ENCODE data around the gene CACNA2D4.

Gene CACNA2D4, protein sequence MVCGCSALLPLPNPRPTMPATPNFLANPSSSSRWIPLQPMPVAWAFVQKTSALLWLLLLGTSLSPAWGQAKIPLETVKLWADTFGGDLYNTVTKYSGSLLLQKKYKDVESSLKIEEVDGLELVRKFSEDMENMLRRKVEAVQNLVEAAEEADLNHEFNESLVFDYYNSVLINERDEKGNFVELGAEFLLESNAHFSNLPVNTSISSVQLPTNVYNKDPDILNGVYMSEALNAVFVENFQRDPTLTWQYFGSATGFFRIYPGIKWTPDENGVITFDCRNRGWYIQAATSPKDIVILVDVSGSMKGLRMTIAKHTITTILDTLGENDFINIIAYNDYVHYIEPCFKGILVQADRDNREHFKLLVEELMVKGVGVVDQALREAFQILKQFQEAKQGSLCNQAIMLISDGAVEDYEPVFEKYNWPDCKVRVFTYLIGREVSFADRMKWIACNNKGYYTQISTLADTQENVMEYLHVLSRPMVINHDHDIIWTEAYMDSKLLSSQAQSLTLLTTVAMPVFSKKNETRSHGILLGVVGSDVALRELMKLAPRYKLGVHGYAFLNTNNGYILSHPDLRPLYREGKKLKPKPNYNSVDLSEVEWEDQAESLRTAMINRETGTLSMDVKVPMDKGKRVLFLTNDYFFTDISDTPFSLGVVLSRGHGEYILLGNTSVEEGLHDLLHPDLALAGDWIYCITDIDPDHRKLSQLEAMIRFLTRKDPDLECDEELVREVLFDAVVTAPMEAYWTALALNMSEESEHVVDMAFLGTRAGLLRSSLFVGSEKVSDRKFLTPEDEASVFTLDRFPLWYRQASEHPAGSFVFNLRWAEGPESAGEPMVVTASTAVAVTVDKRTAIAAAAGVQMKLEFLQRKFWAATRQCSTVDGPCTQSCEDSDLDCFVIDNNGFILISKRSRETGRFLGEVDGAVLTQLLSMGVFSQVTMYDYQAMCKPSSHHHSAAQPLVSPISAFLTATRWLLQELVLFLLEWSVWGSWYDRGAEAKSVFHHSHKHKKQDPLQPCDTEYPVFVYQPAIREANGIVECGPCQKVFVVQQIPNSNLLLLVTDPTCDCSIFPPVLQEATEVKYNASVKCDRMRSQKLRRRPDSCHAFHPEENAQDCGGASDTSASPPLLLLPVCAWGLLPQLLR

DNA sequence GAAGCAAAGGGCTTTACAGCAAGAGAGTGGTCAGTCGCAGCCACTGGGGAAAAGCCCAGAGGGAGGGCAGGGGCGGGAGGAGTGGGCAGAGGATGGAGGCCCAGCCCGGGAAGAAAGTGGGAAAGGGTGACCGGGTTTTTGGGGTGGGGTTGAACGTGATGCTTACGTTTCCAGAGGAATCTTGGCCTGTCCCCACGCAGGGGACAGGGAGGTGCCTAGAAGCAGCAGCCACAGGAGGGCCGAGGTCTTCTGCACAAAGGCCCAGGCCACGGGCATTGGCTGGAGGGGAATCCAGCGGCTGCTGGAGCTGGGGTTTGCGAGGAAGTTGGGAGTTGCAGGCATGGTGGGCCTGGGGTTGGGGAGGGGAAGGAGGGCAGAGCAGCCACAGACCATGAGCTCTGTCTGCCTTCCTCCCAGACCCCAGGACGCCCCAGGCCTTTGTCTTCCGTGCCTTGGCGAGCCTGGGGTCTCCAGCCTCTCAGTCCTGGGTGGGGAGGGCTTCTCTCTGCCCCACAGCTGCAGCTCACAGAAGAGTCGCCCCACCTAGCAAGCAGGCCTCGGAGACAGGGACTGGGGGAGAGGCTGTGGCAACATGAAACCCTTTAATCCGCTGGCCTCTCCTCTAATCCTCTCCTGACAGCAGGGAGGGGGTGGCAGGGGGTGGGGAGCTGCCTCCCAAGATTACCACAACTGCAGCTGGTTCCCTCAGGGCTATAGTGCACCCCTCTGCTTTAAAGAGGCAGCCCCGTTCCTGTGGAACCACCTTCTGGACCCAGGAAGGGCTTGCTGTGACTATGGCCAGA lies at the start of gene CACNA2D4:
Gene CACNA2D4 (minus strand): TSS at position 572 of the 803 bp plus-strand sequence. CDS start 179 bp downstream, at position 393.
- Histone ChIP-seq H3K4me1 (ENCODE audit: control insufficient read depth in 1 of 2, insufficient read depth in 2 of 2, low read length in 2 of 2) (peaks cover 0 to 6% of the 10 kb centered on the region in 2 donors), H3K4me3 (ENCODE audit: low read depth in 1 of 2, low read length in 2 of 2) (peak within 1 kb of the TSS; percentile 20 to 48), H3K9ac (ENCODE audit: low read depth in 1 of 2, low read length in 2 of 2) (peak within 1 kb of the TSS in 1 of 2 donors; percentile 25)

DNA sequence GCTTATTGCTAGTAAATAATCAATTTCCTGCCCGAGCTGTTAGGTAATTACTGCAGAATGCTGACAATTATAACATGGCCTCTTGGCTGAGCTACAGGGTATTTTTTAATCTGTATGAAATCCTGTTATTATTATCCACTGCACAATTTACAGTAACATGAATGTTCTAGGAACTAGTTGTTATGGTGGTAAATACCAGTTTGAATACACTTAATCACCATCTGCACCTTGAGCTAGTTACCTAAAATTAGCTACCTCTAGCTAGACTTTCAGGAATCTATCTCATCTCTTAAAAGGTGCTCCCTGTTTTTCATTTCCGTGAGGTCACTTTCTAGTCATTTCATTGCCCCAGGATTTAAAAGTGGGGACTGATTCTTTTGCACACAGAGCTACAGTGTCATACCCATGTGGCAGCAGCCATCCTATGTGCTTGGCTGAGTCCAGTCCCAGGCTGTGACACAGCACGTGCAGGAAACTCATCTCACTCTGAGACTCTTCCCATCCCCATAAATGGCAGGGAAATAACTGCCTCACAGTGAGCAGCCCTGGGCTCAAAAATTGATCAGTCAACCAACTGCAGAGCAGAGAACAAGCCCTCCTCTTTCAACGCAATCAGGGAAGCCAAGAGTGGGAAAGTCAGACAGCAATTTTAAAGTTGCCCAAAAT lies 48.2 kb upstream of the CACNA2D4 start:
- Histone ChIP-seq H3K4me1 (ENCODE audit: control insufficient read depth in 1 of 2, insufficient read depth in 2 of 2, low read length in 2 of 2) (no peaks in the 10 kb centered on the region), H3K4me3 (ENCODE audit: low read depth in 1 of 2, low read length in 2 of 2) (no peak overlapping the region), H3K27ac (ENCODE audit: low read depth, low read length) (no peak overlapping the region), H3K9ac (ENCODE audit: low read depth in 1 of 2, low read length in 2 of 2) (no peak overlapping the region), H3K9me3 (ENCODE audit: control insufficient read depth in 1 of 2, low read length in 2 of 2) (no peaks in the 10 kb centered on the region), H3K36me3 (ENCODE audit: control insufficient read depth in 1 of 2, insufficient read depth in 2 of 2, low read length in 2 of 2) (peaks cover 11 to 29% of the 10 kb centered on the region in 2 donors), H3K27me3 (ENCODE audit: control insufficient read depth in 1 of 2, insufficient read depth in 2 of 2, low read length in 2 of 2) (no peaks in the 10 kb centered on the region)

More for the DNA sequence above, at the start of gene CACNA2D4:
- no peaks in the 10 kb centered on the region for H3K27me3 ChIP-seq (ENCODE audit: control insufficient read depth in 1 of 2, insufficient read depth in 2 of 2, low read length in 2 of 2)
- peak within 1 kb of the TSS; percentile 52 for H3K27ac ChIP-seq (ENCODE audit: low read depth, low read length)
- H3K9me3 ChIP-seq (ENCODE audit: control insufficient read depth in 1 of 2, low read length in 2 of 2) = no peaks in the 10 kb centered on the region
- H3K36me3 ChIP-seq (ENCODE audit: control insufficient read depth in 1 of 2, insufficient read depth in 2 of 2, low read length in 2 of 2) = no peaks in the 10 kb centered on the region

DNA sequence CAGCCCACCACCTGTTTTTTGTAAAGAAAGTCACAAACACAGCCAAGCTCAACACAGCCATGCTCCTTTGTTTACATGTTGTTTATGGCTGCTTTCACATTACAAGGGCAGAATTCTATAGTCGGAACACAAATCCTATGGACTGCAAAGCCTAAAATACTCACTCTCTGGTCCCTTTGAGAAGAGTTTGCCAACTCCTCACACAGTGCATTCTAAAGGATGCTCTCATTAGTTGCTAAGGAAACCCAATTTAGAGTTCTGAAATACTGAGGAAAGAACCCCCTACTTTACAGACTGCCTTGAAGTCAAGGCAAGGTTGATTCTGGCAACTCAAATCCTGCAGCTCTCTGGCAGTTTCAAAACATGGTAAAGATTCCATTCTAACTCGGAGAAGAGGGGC lies 47.5 kb upstream of the CACNA2D4 start:
- H3K27me3 ChIP-seq (ENCODE audit: control insufficient read depth in 1 of 2, insufficient read depth in 2 of 2, low read length in 2 of 2) = no peaks in the 10 kb centered on the region
- no peaks in the 10 kb centered on the region for H3K4me1 ChIP-seq (ENCODE audit: control insufficient read depth in 1 of 2, insufficient read depth in 2 of 2, low read length in 2 of 2)
- no peak overlapping the region for H3K9ac ChIP-seq (ENCODE audit: low read depth in 1 of 2, low read length in 2 of 2)
- H3K9me3 ChIP-seq (ENCODE audit: control insufficient read depth in 1 of 2, low read length in 2 of 2) = no peaks in the 10 kb centered on the region
- H3K4me3 ChIP-seq (ENCODE audit: low read depth in 1 of 2, low read length in 2 of 2) = no peak overlapping the region
- peaks cover 14 to 29% of the 10 kb centered on the region in 2 donors for H3K36me3 ChIP-seq (ENCODE audit: control insufficient read depth in 1 of 2, insufficient read depth in 2 of 2, low read length in 2 of 2)
- H3K27ac ChIP-seq (ENCODE audit: low read depth, low read length) = no peak overlapping the region

DNA sequence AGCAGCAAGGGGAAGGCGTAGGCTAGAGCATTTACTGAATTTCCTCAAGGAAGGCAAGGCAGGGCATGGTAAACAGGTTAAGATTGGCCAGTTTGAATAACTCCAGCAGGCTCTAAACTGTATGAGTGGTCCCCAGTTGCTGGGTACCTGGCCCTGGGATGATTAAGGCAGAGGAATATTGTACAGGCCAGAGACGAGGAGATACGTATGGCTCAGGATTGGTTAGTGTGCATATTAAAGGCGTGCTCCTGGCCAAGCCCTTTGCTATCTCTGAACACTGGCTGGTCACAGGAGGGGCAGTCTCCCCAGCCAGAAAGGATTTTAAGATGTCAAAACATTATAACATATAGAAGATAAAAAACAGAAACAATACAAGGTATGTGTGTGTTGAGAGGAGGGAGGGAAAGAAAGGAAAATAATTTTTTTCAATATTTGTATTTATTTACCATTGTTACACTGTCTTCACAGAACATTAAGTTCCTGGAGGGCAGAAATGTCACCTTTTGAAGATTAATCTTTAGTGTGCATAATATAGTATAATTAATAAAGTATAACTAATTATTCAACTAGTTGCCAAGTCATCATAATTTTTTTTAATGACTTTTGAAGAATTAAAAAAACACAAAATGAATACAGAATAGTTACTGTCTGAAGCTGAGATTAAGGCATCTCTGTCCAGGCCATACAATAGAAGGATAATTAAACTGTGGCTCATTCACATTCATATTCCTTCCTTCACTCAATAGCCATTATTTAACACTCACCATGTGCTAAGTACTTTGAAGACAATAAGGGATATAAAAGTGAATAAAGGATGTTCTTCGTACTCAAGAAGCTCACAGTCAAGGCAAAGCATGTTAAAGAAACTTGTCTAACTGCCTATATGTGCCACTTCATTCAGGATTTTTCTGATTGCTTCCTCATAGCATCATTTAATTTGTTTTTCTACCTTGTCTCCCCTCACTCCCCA lies 43.9 kb upstream of the CACNA2D4 start:
- Histone ChIP-seq H3K27me3 (ENCODE audit: control insufficient read depth in 1 of 2, insufficient read depth in 2 of 2, low read length in 2 of 2) (no peaks in the 10 kb centered on the region), H3K4me1 (ENCODE audit: control insufficient read depth in 1 of 2, insufficient read depth in 2 of 2, low read length in 2 of 2) (no peaks in the 10 kb centered on the region)

DNA sequence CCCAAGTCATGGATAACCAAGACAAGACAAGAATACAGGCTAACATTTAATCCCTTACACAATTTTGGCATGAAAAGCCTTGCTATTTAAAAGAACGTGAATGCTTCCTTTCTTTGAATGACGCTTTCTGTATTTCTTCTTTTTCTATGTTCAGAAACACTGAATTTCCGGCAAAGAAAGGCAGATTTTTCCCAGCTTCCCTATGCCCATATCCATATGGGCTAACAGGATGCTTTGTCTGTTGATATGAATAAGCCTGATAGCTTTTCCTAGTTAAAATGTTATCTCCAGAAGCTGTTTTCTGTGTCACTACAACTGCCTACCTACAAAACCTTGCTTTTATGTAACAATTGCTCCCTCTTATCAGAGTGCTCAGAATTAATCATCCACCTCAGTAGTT lies 38.3 kb upstream of the CACNA2D4 start:
- Histone ChIP-seq H3K4me3 (ENCODE audit: low read depth in 1 of 2, low read length in 2 of 2) (no peak overlapping the region), H3K36me3 (ENCODE audit: control insufficient read depth in 1 of 2, insufficient read depth in 2 of 2, low read length in 2 of 2) (peaks cover 13 to 23% of the 10 kb centered on the region in 2 donors), H3K27me3 (ENCODE audit: control insufficient read depth in 1 of 2, insufficient read depth in 2 of 2, low read length in 2 of 2) (no peaks in the 10 kb centered on the region), H3K9ac (ENCODE audit: low read depth in 1 of 2, low read length in 2 of 2) (no peak overlapping the region), H3K9me3 (ENCODE audit: control insufficient read depth in 1 of 2, low read length in 2 of 2) (no peaks in the 10 kb centered on the region), H3K27ac (ENCODE audit: low read depth, low read length) (no peak overlapping the region), H3K4me1 (ENCODE audit: control insufficient read depth in 1 of 2, insufficient read depth in 2 of 2, low read length in 2 of 2) (no peaks in the 10 kb centered on the region)

More for the DNA sequence above, 43.9 kb upstream of the CACNA2D4 start:
- Histone ChIP-seq H3K36me3 (ENCODE audit: control insufficient read depth in 1 of 2, insufficient read depth in 2 of 2, low read length in 2 of 2) (peaks cover 15 to 29% of the 10 kb centered on the region in 2 donors), H3K9me3 (ENCODE audit: control insufficient read depth in 1 of 2, low read length in 2 of 2) (no peaks in the 10 kb centered on the region), H3K4me3 (ENCODE audit: low read depth in 1 of 2, low read length in 2 of 2) (no peak overlapping the region), H3K9ac (ENCODE audit: low read depth in 1 of 2, low read length in 2 of 2) (no peak overlapping the region), H3K27ac (ENCODE audit: low read depth, low read length) (no peak overlapping the region)

DNA sequence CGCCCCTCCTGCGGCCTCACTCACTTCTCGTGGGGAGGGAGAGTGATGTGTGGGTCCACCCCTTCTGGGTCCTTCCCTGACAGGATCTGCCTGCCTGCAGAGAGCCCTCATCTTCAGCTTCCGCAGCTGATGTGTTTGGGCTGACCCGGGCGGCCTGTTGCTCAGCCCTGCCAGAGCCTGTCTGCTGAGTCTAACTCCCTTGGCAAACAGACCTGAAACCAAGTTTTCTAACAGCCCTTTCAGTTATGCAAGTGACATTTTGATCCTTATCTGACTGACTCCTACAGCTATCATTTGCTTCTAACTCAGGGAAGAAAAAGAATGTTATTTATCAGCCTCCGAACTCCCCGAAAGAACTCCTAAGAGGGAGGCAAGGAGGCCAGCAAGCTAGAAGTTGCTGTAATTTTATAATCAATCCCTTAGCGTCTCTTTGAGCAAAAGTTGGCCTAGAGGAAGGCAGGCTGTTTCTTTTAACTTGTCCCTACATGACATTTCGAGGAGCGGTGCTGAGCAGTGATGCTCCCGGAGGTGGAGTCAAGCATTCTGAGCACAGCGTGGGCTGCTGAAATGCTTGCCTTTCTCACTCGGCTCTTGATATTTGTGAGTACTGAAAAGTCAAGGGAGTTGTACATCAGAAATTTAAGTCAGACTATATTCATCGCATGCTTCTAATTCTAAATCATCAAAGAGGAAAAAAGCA lies 31.5 kb upstream of the CACNA2D4 start:
- H3K4me3 ChIP-seq (ENCODE audit: low read depth in 1 of 2, low read length in 2 of 2) = no peak overlapping the region
- no peak overlapping the region for H3K9ac ChIP-seq (ENCODE audit: low read depth in 1 of 2, low read length in 2 of 2)
- H3K36me3 ChIP-seq (ENCODE audit: control insufficient read depth in 1 of 2, insufficient read depth in 2 of 2, low read length in 2 of 2) = peaks cover 27 to 73% of the 10 kb centered on the region in 2 donors
- H3K4me1 ChIP-seq (ENCODE audit: control insufficient read depth in 1 of 2, insufficient read depth in 2 of 2, low read length in 2 of 2) = peaks cover 0 to 9% of the 10 kb centered on the region in 2 donors
- no peaks in the 10 kb centered on the region for H3K9me3 ChIP-seq (ENCODE audit: control insufficient read depth in 1 of 2, low read length in 2 of 2)
- no peaks in the 10 kb centered on the region for H3K27me3 ChIP-seq (ENCODE audit: control insufficient read depth in 1 of 2, insufficient read depth in 2 of 2, low read length in 2 of 2)
- no peak overlapping the region for H3K27ac ChIP-seq (ENCODE audit: low read depth, low read length)

DNA sequence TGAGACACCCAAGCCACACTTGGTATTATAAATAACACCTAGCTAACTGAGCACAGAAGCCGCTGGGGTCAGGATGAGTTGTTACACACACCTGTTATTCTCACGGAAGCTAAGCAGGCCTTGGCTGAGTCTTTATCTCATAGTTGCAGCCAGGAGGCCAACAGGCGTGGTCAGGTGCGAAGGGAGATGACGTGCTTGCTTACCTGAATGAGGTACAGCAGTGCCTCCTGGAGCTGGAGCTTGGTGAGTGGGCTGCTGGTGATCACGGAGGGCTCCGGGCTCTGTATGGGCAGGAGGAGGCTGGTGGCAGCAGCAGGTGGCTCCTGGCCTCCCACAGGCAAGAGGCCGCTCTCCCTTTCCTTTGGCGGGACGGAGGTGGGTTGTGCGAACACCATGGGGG lies 30.4 kb upstream of the CACNA2D4 start:
- Histone ChIP-seq H3K9ac (ENCODE audit: low read depth in 1 of 2, low read length in 2 of 2) (no peak overlapping the region), H3K4me1 (ENCODE audit: control insufficient read depth in 1 of 2, insufficient read depth in 2 of 2, low read length in 2 of 2) (peaks cover 0 to 9% of the 10 kb centered on the region in 2 donors), H3K27me3 (ENCODE audit: control insufficient read depth in 1 of 2, insufficient read depth in 2 of 2, low read length in 2 of 2) (no peaks in the 10 kb centered on the region), H3K4me3 (ENCODE audit: low read depth in 1 of 2, low read length in 2 of 2) (no peak overlapping the region), H3K27ac (ENCODE audit: low read depth, low read length) (no peak overlapping the region), H3K9me3 (ENCODE audit: control insufficient read depth in 1 of 2, low read length in 2 of 2) (no peaks in the 10 kb centered on the region), H3K36me3 (ENCODE audit: control insufficient read depth in 1 of 2, insufficient read depth in 2 of 2, low read length in 2 of 2) (peaks cover 24 to 67% of the 10 kb centered on the region in 2 donors)

DNA sequence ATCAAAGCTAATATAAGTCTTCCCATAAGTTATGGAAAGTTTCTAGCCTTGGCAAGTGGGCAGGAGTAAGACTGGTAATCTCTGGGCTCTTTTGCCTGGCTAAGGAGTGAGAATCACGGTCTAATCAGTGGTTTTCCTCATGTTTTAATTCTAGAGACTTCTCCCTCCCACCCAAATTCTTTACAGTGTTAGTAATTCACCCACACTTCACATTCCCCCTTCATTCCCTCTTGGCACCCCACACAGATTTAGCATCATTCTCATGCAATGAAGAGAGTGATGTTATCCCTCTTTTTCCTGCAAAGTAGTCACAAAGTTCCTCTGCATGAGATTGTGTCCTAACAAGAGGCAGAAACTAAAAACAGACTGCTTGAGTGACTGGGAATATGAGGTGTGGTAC lies 28.6 kb upstream of the CACNA2D4 start:
- Histone ChIP-seq H3K27ac (ENCODE audit: low read depth, low read length) (no peak overlapping the region), H3K4me1 (ENCODE audit: control insufficient read depth in 1 of 2, insufficient read depth in 2 of 2, low read length in 2 of 2) (peaks cover 0 to 9% of the 10 kb centered on the region in 2 donors), H3K4me3 (ENCODE audit: low read depth in 1 of 2, low read length in 2 of 2) (no peak overlapping the region), H3K36me3 (ENCODE audit: control insufficient read depth in 1 of 2, insufficient read depth in 2 of 2, low read length in 2 of 2) (peaks cover 14 to 58% of the 10 kb centered on the region in 2 donors), H3K9me3 (ENCODE audit: control insufficient read depth in 1 of 2, low read length in 2 of 2) (no peaks in the 10 kb centered on the region), H3K27me3 (ENCODE audit: control insufficient read depth in 1 of 2, insufficient read depth in 2 of 2, low read length in 2 of 2) (no peaks in the 10 kb centered on the region), H3K9ac (ENCODE audit: low read depth in 1 of 2, low read length in 2 of 2) (no peak overlapping the region)

Measured in duodenal mucosa (tissue), 2 donors.